Activated CD4-positive, alpha-beta T cell treated with anti-CD3 and anti-CD28 coated beads, Interleukin-2, Interleukin-6, amounts not matched to agents 100 ng/mL and 50 ng/mL, durations not matched to agents 16 hours and 8 hours (primary cell): ENCODE data around the gene GSN.

Experiments used
- DNase-seq: peaks from one replicate; pipeline ENCODE4 v3.0.0-alpha.2; 2020

The GSN gene

GRCh38 chr9:121326130-121326838, 58.3 kb downstream of the GSN start:
- DNase-seq: no peak

DNA sequence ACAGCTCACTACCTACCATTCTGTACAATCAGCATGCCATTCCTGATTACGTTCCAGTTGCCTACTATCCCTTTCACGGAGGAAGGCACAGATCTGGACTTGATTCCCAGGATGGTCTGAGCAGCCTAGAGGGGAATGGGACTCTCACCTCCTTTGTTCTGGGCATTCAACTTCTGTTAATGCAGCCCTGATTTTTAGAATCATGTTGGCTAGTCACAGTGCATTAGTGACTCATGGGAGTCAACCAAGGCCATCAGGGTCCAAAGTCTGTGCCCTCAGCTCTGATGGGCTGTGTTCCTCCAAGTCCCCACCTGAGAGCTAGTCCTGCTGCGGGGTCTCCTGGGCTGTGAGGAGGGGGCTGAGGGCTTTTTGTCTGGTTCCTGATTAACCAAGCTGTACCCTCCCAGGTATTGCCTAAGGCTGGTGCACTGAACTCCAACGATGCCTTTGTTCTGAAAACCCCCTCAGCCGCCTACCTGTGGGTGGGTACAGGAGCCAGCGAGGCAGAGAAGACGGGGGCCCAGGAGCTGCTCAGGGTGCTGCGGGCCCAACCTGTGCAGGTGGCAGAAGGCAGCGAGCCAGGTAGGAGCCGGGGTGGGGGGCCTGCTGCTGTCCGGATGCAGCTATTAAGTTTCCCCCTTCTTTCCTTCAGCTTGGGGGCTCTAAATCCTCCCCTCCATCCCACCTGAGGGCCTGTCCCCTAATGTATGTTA, 59.1 kb downstream of the GSN start:
- DNase-seq: no peak

- no peak for DNase-seq
Measured at GRCh38 chr9:121328476-121328875, 60.5 kb downstream of the GSN start.

GRCh38 chr9:121328876-121329681, 61.1 kb downstream of the GSN start:
- DNase-seq: no peak

GRCh38 chr9:121331549-121331948, 63.6 kb downstream of the GSN start:
- DNase-seq: no peak

DNA sequence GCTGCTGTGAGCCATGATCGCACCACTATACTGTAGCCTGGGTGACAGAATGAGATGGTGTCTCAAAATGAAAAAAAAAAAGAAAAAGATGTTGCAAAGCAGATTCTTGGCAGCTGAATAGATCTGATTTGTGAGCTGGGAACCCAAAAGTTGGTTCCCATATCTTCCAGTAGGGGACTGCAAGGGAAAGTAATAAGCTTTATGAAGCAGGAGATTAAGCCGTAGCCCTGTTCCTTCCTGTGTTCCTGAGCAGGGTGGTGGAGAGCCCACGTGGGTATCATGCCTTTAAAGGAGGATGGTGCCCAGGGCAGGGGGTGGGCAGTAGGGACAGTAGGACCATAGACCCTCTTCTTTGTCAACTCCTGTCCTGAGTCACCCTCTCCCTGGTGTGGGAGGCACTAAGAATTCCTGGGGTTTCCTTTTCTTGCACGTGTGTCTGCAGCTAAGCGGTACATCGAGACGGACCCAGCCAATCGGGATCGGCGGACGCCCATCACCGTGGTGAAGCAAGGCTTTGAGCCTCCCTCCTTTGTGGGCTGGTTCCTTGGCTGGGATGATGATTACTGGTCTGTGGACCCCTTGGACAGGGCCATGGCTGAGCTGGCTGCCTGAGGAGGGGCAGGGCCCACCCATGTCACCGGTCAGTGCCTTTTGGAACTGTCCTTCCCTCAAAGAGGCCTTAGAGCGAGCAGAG, 64.2 kb downstream of the GSN start:
- no peak for DNase-seq

DNA sequence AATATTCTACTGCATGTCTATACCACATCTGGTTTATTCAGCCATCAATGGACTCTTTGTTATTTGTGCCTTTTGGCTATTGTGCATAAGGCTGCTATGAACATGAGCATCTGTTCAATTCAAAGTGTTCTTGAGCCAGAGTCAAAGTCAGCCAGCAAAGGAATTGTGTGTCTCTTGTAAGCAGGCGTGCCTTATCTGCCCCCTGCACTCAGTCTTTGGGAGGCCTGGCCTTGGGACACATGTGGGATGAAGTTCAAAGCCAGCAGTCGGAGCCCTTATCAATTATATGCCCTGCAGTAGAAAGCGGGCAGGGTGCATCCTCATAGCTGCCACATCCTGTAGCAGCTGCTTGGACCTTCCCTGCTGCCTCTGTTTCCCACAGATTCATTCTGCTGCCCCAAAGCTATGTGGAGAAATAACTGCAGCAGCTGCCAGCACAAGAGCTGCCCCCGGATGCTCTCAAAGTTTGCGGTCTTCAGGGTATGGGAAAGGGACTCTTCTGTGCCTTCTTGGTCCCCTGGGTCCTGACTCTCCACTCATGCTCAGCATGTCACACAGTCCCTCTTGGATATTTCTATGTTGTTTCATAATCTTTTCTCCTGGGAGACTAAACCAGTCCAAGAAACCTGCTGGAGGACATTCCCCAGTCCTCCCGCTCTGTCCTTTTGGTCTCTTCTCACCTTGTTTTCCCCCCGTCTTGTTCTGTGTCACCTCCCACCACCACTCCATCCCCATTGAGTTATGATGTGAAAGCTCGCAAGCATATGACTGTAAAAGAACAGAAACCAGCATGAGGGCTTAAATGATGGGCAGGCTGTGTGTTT, 66.2 kb downstream of the GSN start:
- no peak for DNase-seq

DNA sequence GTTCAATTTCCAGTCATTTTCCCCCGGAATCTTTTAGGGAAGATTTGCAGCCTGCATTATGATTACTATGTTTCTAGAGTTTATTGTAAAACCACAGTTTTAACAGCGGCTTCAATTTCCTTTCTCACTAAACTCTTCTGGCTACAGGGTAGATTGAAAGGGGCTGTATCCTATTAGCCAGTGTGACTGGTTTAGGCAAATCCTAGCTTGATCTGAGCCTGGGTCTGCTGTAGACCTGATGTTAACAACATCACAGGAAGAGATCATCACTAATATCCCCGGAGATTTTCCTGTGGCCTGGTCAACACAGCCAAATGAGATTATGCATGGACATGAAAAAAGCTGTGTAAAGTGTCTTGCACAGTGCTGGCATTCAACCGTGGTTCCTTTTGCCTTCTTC, 68.7 kb downstream of the GSN start:
- no peak for DNase-seq

- no peak for DNase-seq
Measured at GRCh38 chr9:121339437-121339836, 71.5 kb downstream of the GSN start.

DNA sequence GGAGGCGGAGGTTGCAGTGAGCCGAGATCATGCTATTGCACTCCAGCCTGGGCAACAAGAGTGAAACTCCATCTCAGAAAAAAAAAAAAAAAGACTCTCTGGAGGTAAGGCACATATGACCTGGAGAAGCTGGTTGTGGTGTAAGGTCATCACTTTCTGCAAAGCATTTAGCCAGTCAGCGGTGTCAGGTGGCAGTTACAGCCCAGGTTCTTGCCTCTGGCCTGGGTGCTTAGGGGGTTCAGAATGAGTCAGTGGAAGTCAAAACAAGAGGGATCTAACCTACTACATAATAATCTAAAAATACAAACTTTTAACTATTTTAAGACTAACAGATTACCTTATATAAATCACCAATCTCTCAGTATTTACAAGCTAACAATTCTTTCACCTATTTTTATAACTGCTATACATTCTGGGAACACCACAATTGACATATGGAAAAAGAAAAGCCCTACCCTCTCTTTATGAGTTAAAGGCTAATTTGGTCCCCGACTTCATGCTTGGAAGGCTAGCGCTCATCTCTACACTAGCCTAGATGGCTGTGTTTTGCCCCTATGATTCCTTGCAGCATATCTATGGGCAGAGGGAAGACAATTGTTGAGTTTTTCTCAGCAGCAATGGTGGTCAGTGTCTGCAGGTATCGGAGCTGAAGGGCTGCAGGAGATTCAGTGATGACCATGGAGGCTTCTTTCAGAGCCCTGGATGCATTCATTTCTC, 72.9 kb downstream of the GSN start:
- peak; percentile 56 for DNase-seq

- no peak for DNase-seq
Measured at GRCh38 chr9:121344184-121344583, 76.2 kb downstream of the GSN start.

- DNase-seq: no peak
Measured at GRCh38 chr9:121345070-121345469, 77.1 kb downstream of the GSN start.

- no peak for DNase-seq
Measured at GRCh38 chr9:121348221-121348620, 80.3 kb downstream of the GSN start.

GRCh38 chr9:121349009-121349408, 81.0 kb downstream of the GSN start:
- DNase-seq: no peak

GRCh38 chr9:121350036-121350435, 82.1 kb downstream of the GSN start:
- no peak for DNase-seq

- DNase-seq: no peak
Measured at GRCh38 chr9:121350993-121351561, 83.1 kb downstream of the GSN start.

GRCh38 chr9:121353241-121354061, 85.5 kb downstream of the GSN start:
- peak; percentile 91 for DNase-seq

- DNase-seq: no peak
Measured at GRCh38 chr9:121354141-121354540, 86.2 kb downstream of the GSN start.

DNA sequence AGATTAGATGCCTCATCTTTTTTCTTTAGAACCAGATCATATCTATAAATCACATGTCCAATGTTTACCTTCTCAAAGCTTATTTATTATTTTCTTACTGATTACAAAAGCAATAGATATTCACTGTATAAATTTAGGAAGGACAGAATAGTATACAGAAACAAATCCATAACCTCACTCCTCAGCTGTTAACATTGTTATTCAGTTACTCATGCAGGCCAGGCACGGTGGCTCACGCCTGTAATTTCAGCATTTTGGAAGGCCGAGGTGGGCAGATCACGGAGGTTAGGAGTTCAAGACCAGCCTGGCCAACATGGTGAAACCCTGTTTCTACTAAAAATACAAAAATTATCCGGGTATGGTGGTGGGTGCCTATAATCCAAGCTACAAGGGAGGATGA, 86.8 kb downstream of the GSN start:
- DNase-seq: no peak

DNA sequence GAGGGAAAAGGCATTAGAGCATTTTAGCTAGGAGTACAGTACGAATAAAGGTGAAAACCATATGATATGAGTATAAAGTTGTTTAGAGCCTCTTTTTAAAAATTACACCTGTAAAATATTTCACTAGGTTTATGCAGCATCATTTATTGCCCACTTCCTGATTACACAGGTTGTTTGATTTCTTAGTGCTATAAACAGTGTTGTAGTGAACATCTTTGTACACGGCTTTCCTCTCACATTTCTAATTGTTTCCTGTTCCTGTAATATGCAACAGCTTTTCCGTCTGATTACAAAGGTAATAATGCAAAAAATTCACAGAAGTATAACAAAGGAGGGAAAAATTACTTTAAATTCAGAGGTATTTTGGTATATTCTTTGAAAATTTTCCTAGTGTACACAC, 89.0 kb downstream of the GSN start:
- no peak for DNase-seq
